Activated effector memory CD4-positive, alpha-beta T cell treated with anti-CD3 and anti-CD28 coated beads, Interleukin-2, amount 50 U/mL, for 16 hours (primary cell): ENCODE measurements around the gene TMEM25.
"Not testable (repeated sequence)": the region's sequence is repeated elsewhere in the genome, so short reads cannot be mapped to it uniquely, and the experiment has no call there.

Experiments used
- DNase-seq: peaks from one replicate; pipeline ENCODE4 v3.0.0-alpha.2; 2020

The TMEM25 gene

GRCh38 chr11:118530683-118531596, at the start of gene TMEM25:
Gene TMEM25 (plus strand): TSS chr11:118531192. CDS start chr11:118531802, 610 bp downstream.
- DNase-seq = peak; percentile 92

- DNase-seq = not testable (repeated sequence)
These were observed 49.8 kb upstream of the TMEM25 start for GRCh38 chr11:118481238-118481637.

- DNase-seq = no peak
These were observed 46.6 kb upstream of the TMEM25 start for GRCh38 chr11:118484405-118484804.

- no peak for DNase-seq
These were observed 45.7 kb upstream of the TMEM25 start for GRCh38 chr11:118485273-118485672.

- peak; percentile 92 for DNase-seq
These were observed 42.4 kb upstream of the TMEM25 start for GRCh38 chr11:118488480-118489109.

- no peak for DNase-seq
These were observed 40.0 kb upstream of the TMEM25 start for GRCh38 chr11:118491041-118491440.

- no peak for DNase-seq
These were observed 33.2 kb upstream of the TMEM25 start for GRCh38 chr11:118497831-118498230.

GRCh38 chr11:118503216-118503615, 27.8 kb upstream of the TMEM25 start:
- DNase-seq = no peak

- DNase-seq = no peak
These were observed 19.4 kb upstream of the TMEM25 start for GRCh38 chr11:118511601-118512000.

GRCh38 chr11:118514103-118514502, 16.9 kb upstream of the TMEM25 start:
- DNase-seq = no peak

GRCh38 chr11:118519549-118519948, 11.4 kb upstream of the TMEM25 start:
- DNase-seq = no peak

GRCh38 chr11:118521892-118522311, 9.1 kb upstream of the TMEM25 start:
- DNase-seq = no peak

- no peak for DNase-seq
These were observed 8.4 kb upstream of the TMEM25 start for GRCh38 chr11:118522571-118523072.

- no peak for DNase-seq
These were observed 6.6 kb upstream of the TMEM25 start for GRCh38 chr11:118524356-118524755.

GRCh38 chr11:118524757-118525470, 6.1 kb upstream of the TMEM25 start:
- DNase-seq = no peak

- DNase-seq = no peak
These were observed 4.3 kb upstream of the TMEM25 start for GRCh38 chr11:118526688-118527087.

- no peak for DNase-seq
These were observed 3.9 kb upstream of the TMEM25 start, which contains the start of gene TTC36 for GRCh38 chr11:118527109-118527508. Gene TTC36 (plus strand): TSS chr11:118527474. CDS start chr11:118527495, 21 bp downstream.

GRCh38 chr11:118528511-118528910, 2.5 kb upstream of the TMEM25 start:
- no peak for DNase-seq

- no peak for DNase-seq
These were observed 1.3 kb upstream of the TMEM25 start for GRCh38 chr11:118529584-118530175.

GRCh38 chr11:118530180-118530682, 761 bp upstream of the TMEM25 start:
- no peak for DNase-seq

GRCh38 chr11:118531597-118532084, 649 bp downstream of the TMEM25 start:
- no peak for DNase-seq

GRCh38 chr11:118532091-118532490, 1.1 kb downstream of the TMEM25 start:
- no peak for DNase-seq
